ENCODE data around the gene PTPRE.

DNA sequence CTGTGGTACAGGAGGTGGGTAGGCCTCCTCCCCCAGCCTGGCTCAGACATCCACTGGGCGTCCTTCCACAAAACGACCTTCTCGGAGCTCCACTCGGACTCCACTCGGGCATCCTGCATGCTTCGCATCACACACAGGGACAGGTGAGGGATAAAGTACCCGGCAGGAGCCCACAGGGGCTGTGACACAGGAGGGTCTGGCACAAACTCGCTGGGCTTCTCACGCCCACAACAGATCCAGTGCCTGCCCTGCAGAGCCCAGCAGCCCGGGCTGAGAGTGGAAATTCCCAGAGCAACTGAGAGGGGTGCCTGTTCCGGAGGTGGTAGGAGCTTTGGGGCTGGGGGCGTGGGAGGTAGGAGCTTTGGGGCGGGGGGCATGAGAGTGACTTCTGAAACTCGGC is 110.9 kb downstream of the PTPRE start:
- TF ChIP-seq POLR2A (IDR thresholded peaks at IDR 0.05; ENCODE audit: low read depth, low read length) (no peak), TAF1 (IDR thresholded peaks at IDR 0.05; ENCODE audit: borderline replicate concordance, low read depth, low read length) (no peak)
